DMS79 treated with DMSO at 0.1 percent for 48 hours (cell line): ENCODE results near the gene EVA1B.

Source experiments
- DNase-seq: peaks from one replicate; lab custom pipeline; 2025; lab: John Stamatoyannopoulos, UW

Gene EVA1B

GRCh38 chr1:36279110-36279788 lies 44.2 kb downstream of the EVA1B start:
- no peak for DNase-seq

- no peak for DNase-seq
These were observed 46.8 kb downstream of the EVA1B start for GRCh38 chr1:36276688-36277087.

DNA sequence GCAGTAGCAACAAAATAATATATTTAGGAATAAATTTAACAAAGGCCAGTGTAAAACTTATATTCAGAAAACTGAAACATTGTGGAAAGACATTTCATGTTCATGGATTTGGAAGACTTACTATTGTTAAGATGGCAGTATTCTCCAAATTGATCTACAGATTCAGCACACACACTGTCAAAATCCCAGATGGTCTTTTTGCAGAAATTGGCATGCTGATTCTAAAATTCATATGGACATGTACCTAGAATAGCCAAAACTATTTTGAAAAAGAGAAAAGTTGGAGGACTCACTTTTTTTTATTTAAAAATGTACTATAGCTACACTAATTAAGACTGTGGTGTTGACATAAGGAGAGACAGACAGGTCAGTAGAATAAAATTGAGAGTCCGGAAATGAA lies 49.2 kb downstream of the EVA1B start:
- DNase-seq: no peak

- no peak for DNase-seq
These were observed 50.4 kb downstream of the EVA1B start for GRCh38 chr1:36273024-36273423.
